Measurements from ENCODE around the gene IRAK2. TPM values are rescaled to one million over a fixed set of nuclear protein-coding genes. Genes with fewer than 3 reads are reported as not detected.

The IRAK2 gene
- total RNA-seq, 1 donor from 2014 or later: 10.6 TPM

DNA sequence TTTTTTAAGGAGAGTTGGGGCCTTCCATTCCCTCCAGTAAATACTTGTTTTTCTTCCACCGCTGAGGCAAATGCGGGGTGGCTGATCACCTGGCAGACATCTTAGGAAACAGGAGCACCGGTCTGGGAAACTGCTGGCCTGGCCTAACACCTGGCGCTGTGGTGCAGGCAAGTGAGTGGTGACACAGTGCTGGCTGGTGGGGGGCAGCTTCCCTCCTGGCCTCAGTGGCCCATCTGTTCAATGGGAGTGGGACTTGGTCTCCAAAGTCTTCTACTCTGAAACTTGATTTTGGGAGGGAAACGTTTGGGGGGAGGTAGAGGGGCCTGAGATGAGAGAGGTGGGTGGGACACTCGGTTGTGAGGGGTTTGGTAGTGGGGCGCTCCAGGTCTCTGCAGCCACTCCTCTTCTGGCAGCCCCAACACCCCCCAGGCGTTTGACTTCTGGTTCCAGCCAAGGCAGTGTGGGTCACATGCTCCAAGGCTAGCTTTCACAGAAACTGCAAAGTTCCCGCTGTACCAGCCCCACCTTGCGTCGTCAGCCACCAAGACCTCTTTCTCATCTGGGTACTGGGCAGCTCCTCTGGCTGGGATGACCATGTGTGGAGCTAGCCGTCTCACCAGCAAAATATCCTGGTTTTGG lies 123.3 kb downstream of the IRAK2 start:
- intact Hi-C loops (cut with DNase I): no loop called here
- Histone ChIP-seq H3K36me3 (peaks cover 0 to 30% of the 10 kb centered on the region in 2 donors), H3K27ac (no peak overlapping the region), H3K4me1 (no peaks in the 10 kb centered on the region), H3K27me3 (no peaks in the 10 kb centered on the region), H3K4me3 (no peak overlapping the region), H3K9me3 (no peaks in the 10 kb centered on the region)
- DNase-seq (ENCODE audit: extremely low spot score in 2 of 2): no peak
- TF ChIP-seq CTCF (IDR thresholded peaks at IDR 0.05): no peak
- no peak for TF ChIP-seq POLR2AphosphoS5 (IDR thresholded peaks at IDR 0.05; ENCODE audit: insufficient read depth in 1 of 2, low read depth in 1 of 2)
- no peak for TF ChIP-seq POLR2A (IDR thresholded peaks at IDR 0.05)

- Histone ChIP-seq H3K27me3 (no peaks in the 10 kb centered on the region), H3K27ac (no peak overlapping the region), H3K4me3 (no peak overlapping the region), H3K4me1 (no peaks in the 10 kb centered on the region), H3K9me3 (no peaks in the 10 kb centered on the region), H3K36me3 (peaks cover 0 to 30% of the 10 kb centered on the region in 2 donors)
- DNase-seq (ENCODE audit: extremely low spot score in 2 of 2): no peak
- no peak for TF ChIP-seq POLR2A (IDR thresholded peaks at IDR 0.05)
- TF ChIP-seq CTCF (IDR thresholded peaks at IDR 0.05): no peak
- no peak for TF ChIP-seq POLR2AphosphoS5 (IDR thresholded peaks at IDR 0.05; ENCODE audit: insufficient read depth in 1 of 2, low read depth in 1 of 2)
- intact Hi-C loops (cut with DNase I): no loop called here
These were observed 123.8 kb downstream of the IRAK2 start for GRCh38 chr3:10288575-10288960.

- H3K4me1 ChIP-seq: no peaks in the 10 kb centered on the region
- TF ChIP-seq POLR2A (IDR thresholded peaks at IDR 0.05): no peak
- TF ChIP-seq POLR2AphosphoS5 (IDR thresholded peaks at IDR 0.05; ENCODE audit: insufficient read depth in 1 of 2, low read depth in 1 of 2): no peak
- no peak for TF ChIP-seq CTCF (IDR thresholded peaks at IDR 0.05)
- no peak overlapping the region for H3K4me3 ChIP-seq
- H3K27me3 ChIP-seq: no peaks in the 10 kb centered on the region
- no peak overlapping the region for H3K27ac ChIP-seq
- H3K9me3 ChIP-seq: no peaks in the 10 kb centered on the region
- DNase-seq (ENCODE audit: extremely low spot score in 2 of 2): no peak
- intact Hi-C loops (cut with DNase I): no loop called here
- H3K36me3 ChIP-seq: peaks cover 0 to 30% of the 10 kb centered on the region in 2 donors
These were observed 124.4 kb downstream of the IRAK2 start for GRCh38 chr3:10289077-10289476.

DNA sequence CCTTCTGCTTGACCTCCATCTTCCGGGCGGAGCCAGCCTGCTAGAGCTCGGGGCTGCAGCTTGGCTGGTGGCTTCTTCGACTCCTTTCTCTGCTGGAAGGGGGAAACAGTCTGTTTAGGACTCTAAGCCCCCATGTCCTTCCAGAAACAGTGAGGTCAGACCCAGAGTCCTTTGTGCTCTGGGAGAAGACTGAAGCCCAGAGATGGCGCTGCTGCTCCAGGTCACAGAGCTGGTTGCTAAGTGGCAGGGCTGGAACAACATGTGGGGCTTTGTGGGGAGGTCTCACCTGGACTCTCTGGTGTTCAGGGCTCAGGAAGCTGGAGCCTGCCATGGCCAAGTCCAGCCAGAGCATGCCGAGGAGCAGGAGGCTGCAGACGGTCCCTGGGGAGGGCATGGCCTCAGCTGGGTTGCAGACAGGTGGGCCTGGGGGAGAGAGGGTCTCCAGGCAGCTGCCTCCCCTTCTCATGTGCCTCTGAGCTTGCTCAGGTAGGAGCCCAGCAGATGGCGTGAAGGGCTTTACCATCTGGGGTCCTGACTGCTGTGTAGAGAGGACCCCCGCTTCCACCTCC lies 125.2 kb downstream of the IRAK2 start:
- H3K36me3 ChIP-seq: peaks cover 0 to 26% of the 10 kb centered on the region in 2 donors
- no peaks in the 10 kb centered on the region for H3K9me3 ChIP-seq
- DNase-seq (ENCODE audit: extremely low spot score in 2 of 2): no peak
- H3K27me3 ChIP-seq: no peaks in the 10 kb centered on the region
- H3K27ac ChIP-seq: no peak overlapping the region
- no peak overlapping the region for H3K4me3 ChIP-seq
- H3K4me1 ChIP-seq: no peaks in the 10 kb centered on the region
- no peak for TF ChIP-seq POLR2A (IDR thresholded peaks at IDR 0.05)
- no peak for TF ChIP-seq POLR2AphosphoS5 (IDR thresholded peaks at IDR 0.05; ENCODE audit: insufficient read depth in 1 of 2, low read depth in 1 of 2)
- no peak for TF ChIP-seq CTCF (IDR thresholded peaks at IDR 0.05)
- intact Hi-C loops (cut with DNase I): no loop called here

- DNase-seq (ENCODE audit: extremely low spot score in 2 of 2): no peak
- H3K27ac ChIP-seq: no peak overlapping the region
- H3K36me3 ChIP-seq: peaks cover 0 to 21% of the 10 kb centered on the region in 2 donors
- no peak overlapping the region for H3K4me3 ChIP-seq
- H3K27me3 ChIP-seq: no peaks in the 10 kb centered on the region
- intact Hi-C loops (cut with DNase I): no loop called here
- no peaks in the 10 kb centered on the region for H3K9me3 ChIP-seq
- TF ChIP-seq CTCF (IDR thresholded peaks at IDR 0.05) (no peak), POLR2A (IDR thresholded peaks at IDR 0.05) (no peak), POLR2AphosphoS5 (IDR thresholded peaks at IDR 0.05; ENCODE audit: insufficient read depth in 1 of 2, low read depth in 1 of 2) (no peak)
- no peaks in the 10 kb centered on the region for H3K4me1 ChIP-seq
These were observed 125.9 kb downstream of the IRAK2 start for GRCh38 chr3:10290481-10291176.
